ENCODE measurements around the gene JAGN1.
"Not testable (repeated sequence)": the region's sequence is repeated elsewhere in the genome, so short reads cannot be mapped to it uniquely, and the experiment has no call there.

JAGN1 gene

GRCh38 chr3:9867106-9867505, 23.3 kb upstream of the JAGN1 start:
- Histone ChIP-seq H3K4me3 (ENCODE audit: insufficient read depth, low read length, poor library complexity, severe bottlenecking) (no peak overlapping the region), H3K36me3 (ENCODE audit: low read length) (no peaks in the 10 kb centered on the region), H3F3A (ENCODE audit: insufficient read depth) (no peaks in the 10 kb centered on the region), H4K20me1 (ENCODE audit: low read depth, low read length) (no peaks in the 10 kb centered on the region), H3K9me3 (ENCODE audit: insufficient read depth, low read length) (no peaks in the 10 kb centered on the region), H3K79me2 (ENCODE audit: insufficient read depth, low read length) (no peaks in the 10 kb centered on the region), H2AFZ (ENCODE audit: low read depth, low read length, severe bottlenecking) (no peak overlapping the region), H3K4me2 (ENCODE audit: low read depth, low read length, poor library complexity, severe bottlenecking) (no peak overlapping the region), H3K9me2 (replicated peaks; ENCODE audit: insufficient read depth, low read length) (no peaks in the 10 kb centered on the region), H3K9ac (ENCODE audit: low read length) (no peak overlapping the region), H3K27me3 (ENCODE audit: low read length) (no peaks in the 10 kb centered on the region), H3K27ac (ENCODE audit: low read depth, low read length) (no peak overlapping the region)
- TF ChIP-seq EZH2phosphoT487 (conservative IDR thresholded peaks at IDR 0.05; ENCODE audit: low read length) = no peak
- no peak for TF ChIP-seq CTCF (IDR thresholded peaks at IDR 0.05; ENCODE audit: insufficient read depth, low read length, poor library complexity, severe bottlenecking)

GRCh38 chr3:9869955-9870354, 20.5 kb upstream of the JAGN1 start:
- H3K4me2 ChIP-seq (ENCODE audit: low read depth, low read length, poor library complexity, severe bottlenecking) = no peak overlapping the region
- no peaks in the 10 kb centered on the region for H3K27me3 ChIP-seq (ENCODE audit: low read length)
- no peak overlapping the region for H3K4me3 ChIP-seq (ENCODE audit: insufficient read depth, low read length, poor library complexity, severe bottlenecking)
- no peaks in the 10 kb centered on the region for H3K9me2 ChIP-seq (replicated peaks; ENCODE audit: insufficient read depth, low read length)
- H3K79me2 ChIP-seq (ENCODE audit: insufficient read depth, low read length) = no peaks in the 10 kb centered on the region
- TF ChIP-seq CTCF (IDR thresholded peaks at IDR 0.05; ENCODE audit: insufficient read depth, low read length, poor library complexity, severe bottlenecking) (no peak), EZH2phosphoT487 (conservative IDR thresholded peaks at IDR 0.05; ENCODE audit: low read length) (no peak)
- no peaks in the 10 kb centered on the region for H3F3A ChIP-seq (ENCODE audit: insufficient read depth)
- no peaks in the 10 kb centered on the region for H3K36me3 ChIP-seq (ENCODE audit: low read length)
- H3K27ac ChIP-seq (ENCODE audit: low read depth, low read length) = no peak overlapping the region
- no peaks in the 10 kb centered on the region for H3K9me3 ChIP-seq (ENCODE audit: insufficient read depth, low read length)
- no peak overlapping the region for H2AFZ ChIP-seq (ENCODE audit: low read depth, low read length, severe bottlenecking)
- H4K20me1 ChIP-seq (ENCODE audit: low read depth, low read length) = no peaks in the 10 kb centered on the region
- H3K9ac ChIP-seq (ENCODE audit: low read length) = no peak overlapping the region

- Histone ChIP-seq H3K9me2 (replicated peaks; ENCODE audit: insufficient read depth, low read length) (no peaks in the 10 kb centered on the region), H3K27me3 (ENCODE audit: low read length) (no peaks in the 10 kb centered on the region), H2AFZ (ENCODE audit: low read depth, low read length, severe bottlenecking) (no peak overlapping the region), H3K9ac (ENCODE audit: low read length) (no peak overlapping the region), H4K20me1 (ENCODE audit: low read depth, low read length) (no peaks in the 10 kb centered on the region), H3K4me3 (ENCODE audit: insufficient read depth, low read length, poor library complexity, severe bottlenecking) (no peak overlapping the region), H3K9me3 (ENCODE audit: insufficient read depth, low read length) (no peaks in the 10 kb centered on the region), H3K4me2 (ENCODE audit: low read depth, low read length, poor library complexity, severe bottlenecking) (no peak overlapping the region), H3K36me3 (ENCODE audit: low read length) (no peaks in the 10 kb centered on the region), H3K27ac (ENCODE audit: low read depth, low read length) (no peak overlapping the region), H3F3A (ENCODE audit: insufficient read depth) (no peaks in the 10 kb centered on the region), H3K79me2 (ENCODE audit: insufficient read depth, low read length) (no peaks in the 10 kb centered on the region)
- TF ChIP-seq EZH2phosphoT487 (conservative IDR thresholded peaks at IDR 0.05; ENCODE audit: low read length) = no peak
- no peak for TF ChIP-seq CTCF (IDR thresholded peaks at IDR 0.05; ENCODE audit: insufficient read depth, low read length, poor library complexity, severe bottlenecking)
These were observed 19.4 kb upstream of the JAGN1 start for GRCh38 chr3:9870978-9871377.

GRCh38 chr3:9872067-9872466, 18.3 kb upstream of the JAGN1 start:
- not testable (repeated sequence) for H3K79me2 ChIP-seq (ENCODE audit: insufficient read depth, low read length); H2AFZ ChIP-seq (ENCODE audit: low read depth, low read length, severe bottlenecking); H3F3A ChIP-seq (ENCODE audit: insufficient read depth); H3K9me2 ChIP-seq (replicated peaks; ENCODE audit: insufficient read depth, low read length); H3K4me3 ChIP-seq (ENCODE audit: insufficient read depth, low read length, poor library complexity, severe bottlenecking); H3K4me2 ChIP-seq (ENCODE audit: low read depth, low read length, poor library complexity, severe bottlenecking); H3K27ac ChIP-seq (ENCODE audit: low read depth, low read length); H3K36me3 ChIP-seq (ENCODE audit: low read length); H3K9me3 ChIP-seq (ENCODE audit: insufficient read depth, low read length); H3K27me3 ChIP-seq (ENCODE audit: low read length); H3K9ac ChIP-seq (ENCODE audit: low read length); H4K20me1 ChIP-seq (ENCODE audit: low read depth, low read length)
